ENCODE results near the gene ARF4.

Gene ARF4

DNA sequence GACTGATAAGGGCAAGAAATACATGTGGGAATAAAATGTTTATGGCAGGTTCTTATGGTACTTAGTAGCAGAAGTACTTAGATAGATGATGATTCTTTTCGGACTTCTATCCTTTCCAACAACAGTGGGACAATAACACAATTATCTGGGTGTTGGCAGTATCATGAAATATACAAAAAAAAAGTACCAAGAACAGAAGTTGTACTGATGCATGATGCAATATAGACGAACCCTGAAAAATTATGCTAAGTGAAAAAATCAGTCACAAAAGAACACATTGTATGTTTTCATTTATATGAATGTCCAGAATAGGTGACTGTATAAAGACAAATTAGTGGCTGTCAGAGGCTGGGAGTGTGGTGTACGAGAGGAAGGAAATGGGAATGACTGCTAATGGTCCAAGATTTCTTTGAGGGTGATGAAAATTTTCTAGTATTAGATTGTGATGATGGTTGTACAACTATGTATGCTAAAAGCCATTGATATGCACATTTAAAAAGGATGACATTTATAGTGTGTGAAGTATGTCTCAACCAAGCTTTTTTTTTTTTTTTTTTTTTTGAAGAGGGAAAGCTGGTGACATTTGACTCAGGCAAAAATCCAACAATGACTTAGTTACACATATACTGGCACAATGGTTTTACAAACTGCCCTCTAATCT, 21.0 kb downstream of the ARF4 start:
- DNase-seq, result no peak

DNA sequence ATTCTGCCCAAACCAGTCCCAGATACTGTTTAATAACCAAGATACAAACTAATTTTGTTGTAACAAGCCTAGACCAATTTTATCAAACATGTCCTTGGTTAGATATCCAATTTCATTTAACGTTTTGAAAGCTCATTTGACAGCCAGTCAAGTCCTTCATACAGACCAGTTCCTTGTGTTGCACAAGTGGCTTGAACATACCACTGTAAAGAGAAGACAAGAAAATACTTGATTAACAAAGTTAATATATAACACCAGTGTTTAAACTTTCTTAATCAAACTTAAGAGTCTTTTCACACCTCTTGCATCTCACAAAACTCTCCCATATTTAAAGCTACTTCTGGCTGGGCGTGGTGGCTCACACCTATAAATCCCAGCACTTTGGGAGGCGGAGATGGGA, 25.0 kb downstream of the ARF4 start:
- no peak for DNase-seq

GRCh38 chr3:57570878-57571277, 26.3 kb downstream of the ARF4 start:
- no peak for DNase-seq

GRCh38 chr3:57569859-57570450, 27.2 kb downstream of the ARF4 start:
- no peak for DNase-seq

DNA sequence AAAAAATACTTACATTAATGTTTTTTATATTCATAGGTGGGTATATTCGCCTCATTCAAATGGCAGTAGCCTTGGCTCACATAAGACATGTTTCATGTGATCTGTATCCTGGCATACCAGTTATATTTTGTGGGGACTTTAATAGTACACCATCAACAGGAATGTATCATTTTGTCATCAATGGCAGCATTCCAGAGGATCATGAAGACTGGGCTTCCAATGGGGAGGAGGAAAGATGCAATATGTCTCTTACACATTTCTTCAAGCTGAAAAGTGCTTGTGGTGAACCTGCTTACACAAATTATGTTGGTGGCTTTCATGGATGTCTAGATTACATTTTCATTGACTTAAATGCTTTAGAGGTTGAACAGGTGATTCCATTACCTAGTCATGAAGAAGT, 37.6 kb downstream of the ARF4 start:
- no peak for DNase-seq

- DNase-seq, result no peak
Observed at GRCh38 chr3:57557085-57557537, 40.0 kb downstream of the ARF4 start.

DNA sequence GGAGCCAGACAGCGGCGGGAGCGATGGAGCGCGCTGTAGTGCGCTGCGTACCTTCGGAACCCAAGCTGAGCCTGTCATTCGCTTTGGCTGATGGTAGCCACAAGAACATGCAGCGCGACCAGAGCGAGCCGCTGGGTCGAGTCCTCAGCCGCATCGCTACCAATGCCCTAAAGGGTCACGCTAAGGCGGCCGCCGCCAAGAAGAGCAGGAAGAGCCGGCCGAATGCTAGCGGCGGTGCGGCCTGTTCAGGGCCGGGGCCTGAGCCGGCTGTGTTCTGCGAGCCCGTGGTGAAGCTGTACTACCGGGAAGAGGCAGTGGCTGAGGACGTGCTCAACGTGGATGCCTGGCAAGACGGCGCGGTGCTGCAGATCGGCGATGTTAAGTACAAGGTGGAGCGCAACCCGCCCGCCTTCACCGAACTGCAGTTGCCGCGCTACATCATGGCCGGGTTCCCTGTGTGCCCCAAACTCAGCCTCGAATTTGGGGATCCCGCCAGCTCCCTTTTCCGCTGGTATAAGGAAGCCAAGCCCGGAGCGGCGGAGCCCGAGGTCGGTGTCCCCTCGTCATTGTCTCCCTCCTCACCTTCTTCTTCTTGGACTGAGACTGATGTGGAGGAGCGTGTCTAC, 40.6 kb downstream of the ARF4 start:
- no peak for DNase-seq

DNA sequence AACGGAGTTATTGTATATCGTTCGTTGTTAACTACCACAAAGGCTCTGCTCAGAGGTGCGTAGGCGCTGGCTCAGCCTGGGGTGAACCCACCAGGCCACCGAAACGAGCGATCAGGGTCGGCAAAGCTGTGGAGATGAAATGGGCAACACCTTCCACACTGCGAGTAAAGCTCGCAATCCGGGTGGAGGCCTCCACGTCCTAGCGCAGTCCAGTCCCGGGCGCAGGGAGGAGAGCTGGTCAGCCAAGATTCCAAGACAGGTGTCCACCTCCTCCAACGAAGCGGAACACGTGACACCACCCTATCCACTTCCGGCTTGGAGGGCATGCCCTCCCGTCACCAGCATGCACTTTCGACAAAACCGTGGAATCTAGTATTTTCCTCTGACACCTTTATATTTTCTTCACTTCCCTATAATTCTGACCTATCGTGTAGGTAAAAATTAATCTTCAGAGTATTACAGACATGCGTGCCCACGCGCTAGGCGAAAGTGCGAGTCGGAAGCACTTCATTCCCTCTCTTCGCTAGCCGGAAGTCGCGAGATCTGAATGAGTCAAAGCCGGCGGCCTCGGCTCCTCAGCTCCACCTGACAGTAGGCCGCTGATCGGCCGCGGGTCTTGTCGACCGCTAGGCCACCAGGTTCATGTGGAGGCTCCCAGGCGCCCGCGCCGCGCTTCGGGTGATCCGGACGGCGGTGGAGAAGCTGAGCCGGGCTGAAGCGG, 41.2 kb downstream of the ARF4 start, which contains the start of gene PDE12:
Gene PDE12, plus strand, starts transcription at position 537 of the 721 bp plus-strand sequence. Its CDS starts 106 bp downstream, at position 643.
- peak; percentile 99 for DNase-seq

GRCh38 chr3:57555306-57555705, 41.8 kb downstream of the ARF4 start:
- no peak for DNase-seq

DNA sequence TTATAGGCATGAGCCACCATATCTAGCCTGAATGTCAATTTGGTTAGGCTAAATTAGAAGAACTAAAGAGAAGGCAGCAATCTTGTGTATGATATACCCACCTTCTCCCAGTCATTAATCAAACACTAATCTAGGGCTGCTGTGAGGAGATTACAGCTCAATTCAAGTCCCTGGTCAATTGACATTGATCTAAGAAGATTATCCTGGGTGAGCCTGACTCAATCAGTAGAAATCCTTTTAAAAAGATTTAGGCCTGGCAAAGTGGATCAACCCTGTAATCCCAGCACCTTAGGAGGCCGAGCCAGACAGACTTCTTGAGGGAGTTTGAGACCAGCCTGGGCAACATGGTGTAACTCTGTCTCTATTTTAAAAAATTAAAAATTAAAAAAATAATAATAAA, 50.5 kb downstream of the ARF4 start:
- DNase-seq, result no peak

DNA sequence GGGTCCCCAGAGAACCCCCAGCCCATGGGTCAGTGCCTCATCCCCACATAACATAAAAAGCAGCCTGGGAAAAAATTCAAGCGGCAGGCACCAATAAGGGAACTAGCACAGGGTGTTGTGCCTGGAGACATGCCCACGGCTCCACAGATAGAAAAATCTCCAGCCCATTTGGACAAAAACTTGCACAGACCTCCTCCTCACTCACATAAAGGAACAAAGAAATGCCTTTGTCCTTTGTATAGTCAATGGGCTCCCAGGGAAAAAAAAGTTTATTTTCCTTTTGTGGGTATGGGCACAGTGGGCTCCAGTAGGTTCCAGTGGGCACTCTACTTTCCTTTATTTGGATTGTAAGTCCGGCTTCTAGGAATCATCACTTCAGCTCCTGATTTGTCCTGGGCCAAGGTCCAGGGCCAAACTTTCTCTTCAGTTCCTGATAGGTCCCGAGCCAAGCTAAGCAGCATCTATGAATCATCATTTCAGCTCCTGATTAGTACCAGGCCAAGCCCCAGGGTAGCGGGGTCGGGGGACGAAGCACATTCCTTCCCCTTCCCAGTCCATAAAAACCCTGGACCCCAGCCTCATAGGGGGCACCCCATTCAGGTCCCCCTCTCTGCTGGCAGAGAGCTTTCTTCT, 51.4 kb downstream of the ARF4 start:
- DNase-seq, result peak; percentile 8

GRCh38 chr3:57544181-57545125, 52.7 kb downstream of the ARF4 start, which contains the start of gene DNAH12:
TSS of gene DNAH12 (minus strand) at chr3:57544344. CDS start at chr3:57542870, 1,474 bp downstream.
- DNase-seq, result peak; percentile 86

DNA sequence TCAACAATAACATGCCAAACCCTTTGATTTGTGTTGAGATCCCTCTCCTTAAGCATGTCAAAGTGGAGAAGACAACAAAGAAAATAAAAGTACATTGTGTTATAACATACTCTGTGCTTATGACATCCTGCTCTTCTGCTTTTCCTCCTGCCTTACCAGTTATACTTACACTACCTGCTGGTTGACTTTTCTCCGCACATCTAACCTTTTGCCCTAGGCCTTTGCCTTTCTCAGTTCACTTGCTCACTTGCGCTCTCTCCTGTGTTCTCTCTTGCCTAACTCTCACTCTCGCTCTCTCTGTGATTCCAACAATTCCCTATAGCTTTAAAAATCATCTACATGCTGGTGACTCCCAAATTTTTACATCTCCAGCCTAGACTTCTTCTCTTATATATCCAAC, 58.7 kb downstream of the ARF4 start:
- no peak for DNase-seq

- DNase-seq, result no peak
Observed at GRCh38 chr3:57530071-57530608, 67.0 kb downstream of the ARF4 start.

All from retina (tissue), 1 donor.